Measurements from ENCODE around the gene TRIO. TPM values are rescaled to one million over a fixed set of nuclear protein-coding genes. Genes with fewer than 3 reads are reported as not detected.

Gene TRIO
- total RNA-seq, 6 donors from 2014 or later = 138 to 408 (median 156) TPM

- Histone ChIP-seq H3K4me3 (no peak overlapping the region), H3K27ac (no peak overlapping the region), H3K36me3 (no peaks in the 10 kb centered on the region), H3K9me3 (no peaks in the 10 kb centered on the region), H3K27me3 (no peaks in the 10 kb centered on the region), H3K4me1 (peaks cover 4 to 26% (median 12%) of the 10 kb centered on the region in 4 donors)
- ATAC-seq (ENCODE audit: low FRiP score in 2 of 2) (no peak), DNase-seq (no peak)
- WGBS, 2 donors = 94 to 97% methylated on average over 8 of the region's 8 CpGs
- TF ChIP-seq EP300 (IDR thresholded peaks at IDR 0.05) (no peak), POLR2A (IDR thresholded peaks at IDR 0.05) (no peak), POLR2AphosphoS5 (IDR thresholded peaks at IDR 0.05) (no peak), CTCF (IDR thresholded peaks at IDR 0.05) (no peak)
These were observed 96.3 kb downstream of the TRIO start for GRCh38 chr5:14239404-14239803.

GRCh38 chr5:14239951-14240350 lies 96.8 kb downstream of the TRIO start:
- Histone ChIP-seq H3K36me3 (no peaks in the 10 kb centered on the region), H3K27me3 (no peaks in the 10 kb centered on the region), H3K4me1 (peaks cover 4 to 21% (median 12%) of the 10 kb centered on the region in 4 donors), H3K9me3 (no peaks in the 10 kb centered on the region), H3K4me3 (no peak overlapping the region), H3K27ac (no peak overlapping the region)
- 79 to 88% methylated on average over 2 of the region's 2 CpGs for WGBS, 2 donors
- DNase-seq (no peak), ATAC-seq (ENCODE audit: low FRiP score in 2 of 2) (no peak)
- TF ChIP-seq EP300 (IDR thresholded peaks at IDR 0.05) = no peak
- no peak for TF ChIP-seq POLR2AphosphoS5 (IDR thresholded peaks at IDR 0.05)
- TF ChIP-seq POLR2A (IDR thresholded peaks at IDR 0.05) = no peak
- no peak for TF ChIP-seq CTCF (IDR thresholded peaks at IDR 0.05)

GRCh38 chr5:14240359-14240758 lies 97.2 kb downstream of the TRIO start:
- WGBS, 2 donors = 73 to 80% methylated on average over 2 of the region's 2 CpGs
- DNase-seq (no peak), ATAC-seq (ENCODE audit: low FRiP score in 2 of 2) (peak in 1 of 2 donors; percentile 32)
- TF ChIP-seq POLR2A (IDR thresholded peaks at IDR 0.05) (no peak), CTCF (IDR thresholded peaks at IDR 0.05) (no peak), POLR2AphosphoS5 (IDR thresholded peaks at IDR 0.05) (no peak), EP300 (IDR thresholded peaks at IDR 0.05) (no peak)
- Histone ChIP-seq H3K27ac (no peak overlapping the region), H3K36me3 (no peaks in the 10 kb centered on the region), H3K4me3 (no peak overlapping the region), H3K9me3 (no peaks in the 10 kb centered on the region), H3K4me1 (peaks cover 4 to 21% (median 12%) of the 10 kb centered on the region in 4 donors), H3K27me3 (no peaks in the 10 kb centered on the region)

- no peak for DNase-seq
- 47 to 85% methylated on average over 1 of the region's 1 CpG for WGBS, 2 donors
- Histone ChIP-seq H3K4me1 (peaks cover 4 to 21% (median 12%) of the 10 kb centered on the region in 4 donors), H3K4me3 (no peak overlapping the region), H3K27me3 (no peaks in the 10 kb centered on the region), H3K27ac (no peak overlapping the region), H3K9me3 (no peaks in the 10 kb centered on the region), H3K36me3 (no peaks in the 10 kb centered on the region)
- ATAC-seq (ENCODE audit: low FRiP score in 2 of 2) = peak in 1 of 2 donors; percentile 50
- TF ChIP-seq POLR2A (IDR thresholded peaks at IDR 0.05) (no peak), CTCF (IDR thresholded peaks at IDR 0.05) (no peak), EP300 (IDR thresholded peaks at IDR 0.05) (no peak), POLR2AphosphoS5 (IDR thresholded peaks at IDR 0.05) (no peak)
These were observed 98.0 kb downstream of the TRIO start for GRCh38 chr5:14241141-14241540.

GRCh38 chr5:14242447-14242846 lies 99.3 kb downstream of the TRIO start:
- Histone ChIP-seq H3K9me3 (no peaks in the 10 kb centered on the region), H3K27ac (no peak overlapping the region), H3K36me3 (no peaks in the 10 kb centered on the region), H3K4me1 (peaks cover 4 to 18% (median 10%) of the 10 kb centered on the region in 4 donors), H3K4me3 (no peak overlapping the region), H3K27me3 (no peaks in the 10 kb centered on the region)
- TF ChIP-seq POLR2AphosphoS5 (IDR thresholded peaks at IDR 0.05) = no peak
- no peak for TF ChIP-seq EP300 (IDR thresholded peaks at IDR 0.05)
- TF ChIP-seq POLR2A (IDR thresholded peaks at IDR 0.05) = no peak
- ATAC-seq (ENCODE audit: low FRiP score in 2 of 2) (no peak), DNase-seq (no peak)
- WGBS, 2 donors = 87 to 96% methylated on average over 6 of the region's 6 CpGs

Data from upper lobe of left lung (tissue), 6 donors.